HG03159 (cell line): ENCODE measurements around the gene MAGI1.

Experiments used
- ATAC-seq: cut with Tn5 transposase; IDR thresholded peaks from one replicate; pipeline ENCODE4 v1.9.1; 2021; ENCODE audit warnings: mild to moderate bottlenecking, moderate library complexity; ENCODE audit not compliant: unreplicated experiment

Gene MAGI1

DNA sequence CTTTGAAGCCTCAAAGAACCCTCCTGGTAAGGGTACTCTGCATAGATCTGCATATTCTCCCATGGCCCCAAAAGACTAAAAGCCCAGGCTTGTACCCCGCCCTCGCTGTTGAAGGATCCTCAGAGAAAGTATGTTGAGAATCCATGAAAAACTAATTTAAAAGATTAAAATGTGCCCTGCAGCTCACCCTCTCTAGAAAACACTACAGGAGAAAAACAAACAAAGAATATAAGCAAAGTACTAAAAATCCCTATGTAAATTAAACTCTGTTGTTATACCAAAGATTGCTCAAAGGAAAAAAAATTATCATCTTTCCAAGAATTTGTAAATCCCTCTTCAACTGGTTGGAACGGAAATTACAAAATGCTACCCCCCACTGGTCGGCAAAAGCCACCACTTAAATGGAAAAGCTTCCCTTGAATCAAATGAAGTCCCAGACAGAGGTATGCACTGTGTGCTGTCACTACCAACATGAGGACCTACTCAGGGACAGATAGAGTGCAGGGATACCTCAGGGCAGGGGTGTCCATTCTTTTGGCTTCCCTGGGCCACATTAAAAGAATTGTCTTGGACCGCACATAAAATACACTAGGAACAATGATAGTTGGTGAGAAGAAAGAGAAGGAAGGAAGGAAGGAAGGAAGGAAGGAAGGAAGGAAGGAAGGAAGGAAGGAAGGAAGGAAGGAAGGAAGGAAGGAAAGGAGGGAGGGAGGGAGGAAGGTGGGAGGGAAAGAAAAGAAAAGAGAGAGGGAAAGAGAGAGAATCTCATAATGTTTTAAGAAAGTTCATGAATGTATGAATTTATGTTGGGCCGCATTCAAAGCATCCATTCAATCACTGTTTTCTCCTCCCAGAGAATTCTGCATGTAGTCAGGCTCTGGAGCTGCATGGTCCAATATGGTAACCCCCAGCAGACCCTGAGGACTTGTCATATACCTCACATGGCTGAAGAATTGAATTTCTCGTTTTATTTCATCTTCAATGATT lies 88.1 kb downstream of the MAGI1 start:
- ATAC-seq: no peak

DNA sequence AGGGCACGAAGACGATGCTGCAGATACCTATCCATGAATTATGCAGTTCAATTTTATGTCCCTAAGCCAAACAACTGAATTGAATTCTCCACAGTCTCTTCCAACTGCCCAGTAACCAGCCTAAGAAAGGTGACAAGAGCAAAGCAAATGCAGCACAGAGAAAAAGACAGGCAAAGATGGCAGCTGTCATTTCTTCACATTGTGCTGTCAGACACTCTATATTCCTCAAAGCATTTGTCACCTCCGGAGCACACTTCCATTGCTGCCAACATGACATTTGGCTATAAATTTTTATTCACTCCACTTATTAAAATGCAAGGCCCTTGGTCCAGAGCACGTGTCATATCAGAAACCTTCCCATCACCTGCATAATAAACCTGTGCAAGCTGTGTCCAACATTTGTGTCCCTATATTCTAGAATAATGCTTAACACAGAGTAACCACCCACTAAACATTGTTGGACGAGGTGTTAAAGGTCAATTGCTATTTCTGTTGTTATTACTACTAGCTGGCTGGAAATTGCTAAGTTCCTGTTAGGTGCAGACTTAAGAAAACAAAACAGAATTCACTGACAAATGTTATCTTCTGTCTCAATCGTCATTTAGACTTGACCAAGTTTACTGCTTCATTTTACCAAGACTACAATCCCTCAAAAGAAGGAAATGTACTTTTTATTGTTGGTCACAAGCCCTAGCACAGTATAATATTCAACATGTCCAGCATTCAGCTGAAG lies 89.7 kb downstream of the MAGI1 start:
- no peak for ATAC-seq

DNA sequence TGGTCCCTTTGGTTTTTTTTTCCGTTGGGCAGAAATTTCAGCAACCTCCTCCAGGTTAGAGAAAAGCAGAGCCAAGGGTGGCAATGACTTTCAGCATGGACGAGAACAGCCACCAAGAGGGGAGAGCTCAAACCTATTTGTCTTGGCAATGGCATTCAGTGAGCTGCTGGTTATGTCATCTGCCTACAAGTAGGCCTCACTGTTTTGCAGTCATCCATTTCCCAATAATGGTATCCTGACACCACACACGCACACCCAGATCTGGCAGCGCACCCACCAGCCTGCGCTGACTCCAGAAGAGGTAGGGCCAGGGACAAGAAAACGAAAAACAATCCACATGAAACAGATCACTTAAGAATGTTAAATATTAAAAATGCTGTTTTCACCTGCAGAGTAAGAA lies 92.3 kb downstream of the MAGI1 start:
- ATAC-seq: no peak

DNA sequence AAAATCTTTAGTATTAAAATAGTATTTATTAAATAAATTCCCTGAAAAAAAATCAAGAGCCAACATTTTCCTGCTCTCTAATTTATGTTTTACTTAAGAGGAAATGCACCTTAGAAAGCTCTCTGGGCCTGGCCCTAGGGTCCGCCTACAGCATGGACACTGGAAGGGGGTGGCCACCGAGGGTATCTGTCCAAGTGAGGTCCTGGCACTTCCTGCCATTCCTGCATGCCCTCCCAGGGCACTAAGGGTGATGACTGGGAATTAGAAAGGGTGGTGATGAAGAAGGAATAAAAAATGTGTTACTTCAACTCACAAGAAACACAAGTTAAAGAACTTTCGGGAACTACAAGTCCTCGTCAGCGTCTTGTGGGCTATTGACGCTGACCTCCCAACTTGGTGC lies 92.8 kb downstream of the MAGI1 start:
- no peak for ATAC-seq

DNA sequence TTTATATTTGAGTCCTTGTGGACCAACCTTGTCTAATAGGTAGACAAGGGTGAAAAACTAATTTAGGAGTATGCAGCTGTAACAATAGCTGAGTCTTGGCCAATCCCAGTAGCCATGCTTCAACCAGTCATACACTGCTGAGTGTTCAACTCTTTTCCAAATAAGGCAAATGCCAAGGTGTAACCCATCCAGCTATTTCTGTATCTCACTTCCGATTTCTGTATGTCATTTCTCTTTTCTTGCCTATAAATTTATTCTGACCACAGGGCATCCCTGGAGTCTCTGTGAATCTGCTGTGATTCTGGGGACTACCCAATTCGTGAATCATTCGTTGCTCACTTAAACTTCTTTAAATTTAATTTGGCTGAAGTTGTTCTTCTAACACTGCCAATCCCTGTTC lies 93.2 kb downstream of the MAGI1 start:
- ATAC-seq: no peak

DNA sequence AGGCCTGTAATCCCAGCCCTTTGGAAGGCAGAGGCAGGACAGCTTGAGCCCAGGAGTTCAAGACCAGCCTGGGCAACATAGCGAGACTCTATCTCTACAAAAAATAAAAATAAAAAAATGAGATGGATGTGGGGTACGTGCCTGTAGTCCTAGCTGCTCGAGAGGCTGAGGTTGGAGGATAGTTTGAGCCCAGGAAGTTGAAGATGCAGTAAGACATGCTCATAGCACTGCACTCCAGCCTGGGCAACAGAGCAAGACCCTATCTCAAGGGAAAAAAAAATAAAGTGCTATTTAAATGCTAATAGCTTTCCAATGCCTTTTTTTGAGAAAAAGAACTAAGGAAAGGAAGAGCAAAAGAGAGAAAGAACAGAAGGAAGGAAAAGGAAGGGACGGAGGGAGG lies 94.5 kb downstream of the MAGI1 start:
- no peak for ATAC-seq

DNA sequence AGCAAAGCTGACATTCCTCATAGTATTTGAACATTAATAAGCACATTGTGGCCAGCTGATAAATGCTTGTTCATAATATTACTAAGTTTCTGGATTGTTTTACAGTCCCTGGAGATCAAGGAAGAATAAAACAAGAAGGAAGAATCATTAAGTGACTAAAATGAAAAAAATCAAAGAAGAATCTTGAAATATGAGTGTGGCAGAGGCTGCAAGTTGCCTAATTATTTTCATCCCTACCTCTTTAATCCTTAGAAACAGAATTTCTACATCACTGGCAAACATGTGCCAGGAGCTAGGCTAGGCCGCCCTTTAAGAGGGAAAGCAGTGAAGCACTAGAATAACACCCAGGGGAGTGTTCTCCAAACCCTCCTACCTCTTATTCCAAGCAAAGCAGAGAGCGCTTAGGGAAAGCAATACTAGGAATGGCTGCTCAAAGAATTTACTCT lies 98.9 kb downstream of the MAGI1 start:
- no peak for ATAC-seq

DNA sequence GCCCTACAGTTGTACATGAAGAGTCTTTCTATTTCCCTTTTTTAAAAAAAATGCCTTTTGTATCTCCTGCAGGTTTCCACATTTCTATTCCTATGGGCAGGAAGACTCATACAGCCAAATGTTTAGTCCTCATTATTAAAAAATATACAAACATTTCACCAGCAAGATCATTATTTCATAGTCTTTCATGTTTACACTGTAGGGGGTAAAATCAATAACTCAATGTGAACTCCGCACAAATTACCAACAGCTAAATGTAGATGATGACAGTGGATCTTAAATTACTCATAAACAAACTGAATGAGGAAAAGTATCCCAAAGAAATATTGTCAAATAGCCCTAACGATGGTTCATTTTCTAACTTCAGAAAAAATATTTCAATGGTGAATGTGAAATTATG lies 99.5 kb downstream of the MAGI1 start:
- ATAC-seq: no peak

DNA sequence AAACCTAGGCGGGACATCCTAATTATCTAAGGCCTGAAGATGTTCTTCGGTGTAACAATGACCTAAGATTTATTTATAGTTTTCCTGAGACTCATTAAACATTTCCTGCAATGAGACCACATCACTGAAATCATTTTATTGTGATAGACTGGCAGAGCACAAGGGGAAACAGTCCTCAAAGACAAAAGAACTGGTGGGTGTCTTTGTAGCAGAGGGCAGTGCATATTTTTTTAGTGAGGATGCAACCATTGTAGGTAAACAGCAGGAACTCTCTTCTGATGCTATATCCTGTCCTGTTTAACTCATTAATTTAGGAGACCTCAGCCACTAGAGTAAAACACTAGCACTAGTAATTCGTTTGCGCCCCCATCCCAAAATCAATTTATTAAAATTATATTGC lies 100.0 kb downstream of the MAGI1 start:
- no peak for ATAC-seq

DNA sequence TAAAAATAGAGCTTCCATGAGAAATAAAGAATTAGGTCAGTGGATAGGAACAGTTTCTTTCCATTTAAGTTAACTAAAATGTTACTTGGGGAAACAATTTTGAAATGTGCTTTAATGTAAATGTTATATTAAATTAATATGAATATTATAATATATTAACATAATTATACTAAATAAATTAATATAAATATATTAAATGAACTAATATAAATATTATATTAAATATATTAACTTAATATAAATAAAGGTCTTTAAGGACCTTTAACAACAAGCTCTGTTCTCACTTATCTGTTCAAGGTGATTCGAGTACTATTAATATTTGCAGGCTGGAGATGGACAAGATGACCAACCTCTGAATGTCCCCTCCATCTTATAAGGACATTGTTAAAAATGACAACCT lies 100.6 kb downstream of the MAGI1 start:
- ATAC-seq: no peak

DNA sequence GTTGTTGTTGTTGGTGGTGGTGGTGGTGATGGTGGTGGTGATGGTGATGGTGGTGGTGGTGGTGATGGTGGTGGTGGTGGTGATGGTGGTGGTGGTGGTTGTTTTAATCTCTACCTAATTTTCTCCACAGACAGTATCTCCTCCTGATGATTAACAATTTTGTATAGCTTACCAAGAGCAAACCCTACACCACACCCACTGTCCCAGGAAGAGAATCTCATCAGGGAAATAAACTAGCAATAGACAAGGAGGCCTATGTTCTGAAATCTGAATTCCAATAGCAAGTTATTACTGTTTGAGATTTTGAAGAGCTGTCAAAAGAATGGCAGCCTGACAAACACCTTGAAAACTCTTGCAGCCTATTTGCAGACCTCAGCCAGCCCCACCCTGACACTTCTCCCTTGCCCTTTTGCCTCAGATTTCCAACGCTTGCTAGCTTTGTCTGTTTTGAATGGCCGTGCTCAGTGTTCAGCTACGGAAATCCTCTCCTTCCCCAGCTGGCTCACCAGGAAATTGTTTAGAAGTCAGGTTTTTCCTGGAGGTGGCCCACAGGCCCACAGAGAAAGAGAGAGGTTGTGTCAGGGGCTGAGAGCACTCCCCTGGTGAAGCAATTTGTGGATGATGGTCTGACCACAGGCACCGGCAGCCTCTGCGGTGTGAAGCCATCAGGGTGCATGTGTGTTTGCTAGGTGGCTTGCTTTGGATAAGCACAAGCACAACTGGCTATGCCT lies 101.6 kb downstream of the MAGI1 start:
- ATAC-seq: no peak

DNA sequence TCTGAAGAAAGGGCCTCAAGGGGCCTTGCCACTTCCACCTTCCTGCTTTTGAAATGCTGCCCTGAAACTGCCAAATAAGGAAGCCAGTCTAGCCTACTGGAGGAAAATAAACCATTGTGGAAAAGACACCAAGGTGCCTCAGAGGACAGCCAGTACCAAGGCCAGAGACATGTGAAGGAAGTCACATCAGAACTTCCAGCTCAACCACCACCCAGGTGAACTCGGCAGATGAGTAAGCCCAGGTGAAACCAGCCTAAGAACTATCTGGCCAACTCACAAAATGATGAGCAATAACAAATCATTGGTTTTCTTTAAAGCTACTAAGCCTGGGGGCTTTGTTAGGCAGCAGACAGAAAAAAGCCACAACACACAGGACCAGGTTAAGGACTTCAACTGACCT lies 103.0 kb downstream of the MAGI1 start:
- no peak for ATAC-seq

DNA sequence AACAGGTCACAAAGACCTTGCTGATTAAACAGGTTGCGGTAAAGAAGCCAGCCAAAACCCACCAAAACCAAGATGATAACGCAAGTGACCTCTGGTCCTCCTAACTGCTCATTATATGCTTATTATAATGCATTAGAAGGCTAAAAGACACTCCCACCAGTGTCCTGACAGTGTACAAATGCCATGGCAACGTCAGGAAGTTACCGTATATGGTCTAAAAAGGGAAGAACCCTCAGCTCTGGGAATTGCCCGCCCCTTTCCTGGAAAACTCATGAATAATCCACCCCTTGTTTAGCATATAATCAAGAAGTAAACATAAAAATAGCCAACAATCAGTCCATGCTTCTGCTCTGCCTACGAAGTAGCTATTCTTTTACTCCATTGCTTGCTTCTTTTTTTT lies 108.1 kb downstream of the MAGI1 start:
- no peak for ATAC-seq

DNA sequence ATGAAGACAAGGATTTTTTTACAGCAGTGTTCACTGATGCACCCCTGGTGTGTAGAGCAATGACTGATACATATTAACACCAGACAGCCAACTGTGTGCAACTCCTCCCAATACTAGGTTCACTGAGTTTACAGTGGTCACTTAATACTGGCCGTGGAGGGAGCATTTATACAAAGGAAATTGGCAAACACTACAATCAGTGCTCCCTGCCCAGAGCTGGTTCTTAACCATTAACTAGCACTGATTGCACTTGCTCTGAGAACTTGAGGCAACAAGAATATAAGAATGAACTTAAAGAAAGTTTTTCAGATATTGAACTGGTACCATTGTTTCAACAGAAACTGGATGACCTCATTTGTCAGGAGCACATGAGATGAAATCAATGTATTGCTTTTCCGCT lies 110.6 kb downstream of the MAGI1 start:
- ATAC-seq: no peak

DNA sequence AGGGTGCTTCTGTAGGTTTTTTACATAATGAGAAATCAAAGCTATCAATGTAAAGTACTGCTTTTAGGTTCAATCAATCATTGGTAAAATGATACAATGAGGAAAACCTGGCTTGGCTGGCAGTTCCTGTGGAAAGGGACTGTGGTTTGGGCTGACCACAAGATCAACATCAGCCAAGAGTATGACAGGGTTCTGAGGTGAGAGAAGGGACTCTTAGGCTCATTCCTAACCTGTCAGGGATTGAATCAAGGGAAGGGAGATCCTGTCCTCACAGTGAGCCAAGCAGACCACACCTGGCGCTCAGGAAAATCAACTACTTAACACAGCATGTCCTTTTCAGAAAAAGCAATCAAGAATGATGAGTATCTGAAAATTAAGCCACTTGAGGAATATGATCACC lies 111.1 kb downstream of the MAGI1 start:
- no peak for ATAC-seq

DNA sequence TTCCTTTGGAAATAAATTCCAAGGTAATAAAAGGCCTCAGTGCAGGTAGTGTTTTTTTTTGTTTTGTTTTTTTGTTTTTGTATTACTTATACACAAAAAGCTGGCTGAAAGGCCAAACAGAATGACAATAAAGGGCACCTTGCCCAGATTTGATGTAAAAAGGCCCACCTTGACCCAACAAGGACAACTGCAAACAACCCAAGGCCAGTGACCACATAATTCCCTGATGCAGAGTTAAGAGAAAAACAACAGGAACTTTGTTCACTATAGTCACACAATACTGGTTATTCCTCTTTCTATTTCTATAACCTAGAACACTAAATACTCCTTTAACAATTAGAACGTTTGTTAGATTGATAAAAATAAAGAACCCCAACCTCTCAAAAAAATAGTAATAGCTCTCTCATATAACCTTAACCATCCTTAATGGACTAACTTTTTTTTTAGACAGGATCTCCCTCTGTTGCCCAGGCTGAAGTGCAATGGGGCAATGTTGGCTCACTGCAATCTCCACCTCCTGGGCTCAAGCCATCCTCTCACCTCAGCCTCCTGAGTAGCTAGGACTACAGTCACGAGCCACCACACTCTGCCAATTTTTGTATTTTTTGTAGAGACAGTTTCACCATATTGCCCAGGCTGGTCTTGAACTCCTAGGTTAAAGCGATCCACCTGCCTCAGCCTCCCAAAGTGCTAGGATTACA lies 113.3 kb downstream of the MAGI1 start:
- no peak for ATAC-seq

DNA sequence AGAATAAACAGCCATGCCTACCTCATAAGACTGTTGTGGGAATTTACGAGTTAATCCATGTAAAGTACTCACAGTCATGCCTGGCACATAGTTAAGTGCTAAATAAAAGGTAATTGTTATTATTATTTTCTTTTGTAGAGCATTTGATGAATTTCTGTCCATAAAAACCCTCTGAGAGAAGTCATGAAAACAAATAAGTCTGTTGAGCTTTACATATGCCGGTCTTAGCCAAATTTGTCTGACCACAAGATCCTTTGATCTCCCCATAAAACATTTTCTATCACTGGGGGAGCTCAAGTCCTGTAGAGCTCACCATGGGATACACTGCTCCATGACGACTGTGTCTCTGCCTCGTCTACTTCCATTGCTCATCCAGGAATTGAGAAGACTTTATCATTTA lies 114.0 kb downstream of the MAGI1 start:
- no peak for ATAC-seq

DNA sequence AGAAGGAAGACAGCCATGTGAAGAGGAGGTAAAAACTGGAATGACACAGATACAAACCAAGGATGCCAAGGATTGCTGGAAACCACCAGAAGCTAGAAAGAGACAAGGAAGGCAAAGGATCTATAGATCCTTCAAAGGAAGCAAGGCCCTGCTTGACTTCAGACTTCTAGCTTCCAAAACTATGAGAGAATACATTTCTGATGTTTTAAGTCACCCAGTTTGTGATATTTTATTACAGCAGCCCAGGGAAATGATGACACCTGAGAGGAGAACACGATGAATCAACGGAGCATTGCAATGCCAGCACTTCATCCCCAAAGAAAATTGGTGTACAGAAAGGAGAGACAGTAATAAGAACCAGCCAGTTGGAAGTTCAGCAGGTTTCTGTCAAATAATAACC lies 116.3 kb downstream of the MAGI1 start:
- ATAC-seq: no peak

DNA sequence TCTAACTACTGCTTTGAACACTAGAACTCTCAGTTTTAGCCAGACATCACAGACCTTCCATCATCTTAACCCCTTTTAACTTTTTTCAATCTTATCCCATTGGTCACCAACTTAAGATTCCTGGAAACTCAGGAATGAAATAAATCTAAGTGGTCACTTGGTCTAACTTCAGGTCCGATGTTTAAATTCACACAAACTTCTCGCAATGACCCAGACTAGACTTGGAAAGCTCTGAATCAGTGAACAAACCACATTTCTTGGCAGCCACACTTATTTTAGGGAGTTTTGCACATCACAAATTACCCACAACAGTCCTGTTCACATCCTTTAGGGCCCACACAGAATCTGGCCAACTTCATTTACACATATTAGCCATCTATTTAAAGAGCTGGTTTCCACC lies 118.9 kb downstream of the MAGI1 start:
- no peak for ATAC-seq

DNA sequence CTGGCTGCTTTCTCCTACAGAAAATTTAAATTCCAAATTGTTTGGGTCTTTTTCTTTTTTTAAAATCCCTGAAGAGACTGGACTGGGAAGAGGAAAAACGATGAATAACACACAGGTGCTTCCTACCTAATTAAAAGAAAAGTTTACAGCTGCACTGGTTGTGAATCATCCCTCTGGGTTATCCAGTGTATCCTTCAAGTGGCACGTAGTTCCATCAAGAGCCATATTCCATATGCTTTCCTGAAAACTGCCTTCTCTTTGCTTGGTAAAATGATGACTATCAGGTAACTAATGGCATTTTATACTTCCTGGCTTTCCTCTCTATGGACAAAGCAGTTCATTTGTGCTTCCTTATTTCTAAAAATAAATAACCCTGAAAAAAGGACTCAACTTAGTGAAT lies 123.2 kb downstream of the MAGI1 start:
- no peak for ATAC-seq
